ENCODE measurements around the gene SCAMP4.

Gene SCAMP4

GRCh38 chr19:1905110-1905862 lies at the start of gene SCAMP4, which contains the start of gene ADAT3:
Gene SCAMP4, plus strand, starts transcription at chr19:1905399. Its CDS starts 9,621 bp downstream, at chr19:1915020.
Gene ADAT3, plus strand, starts transcription at chr19:1905399. Its CDS starts 6,649 bp downstream, at chr19:1912048.
- peak; percentile 98 for DNase-seq (ENCODE audit: low read depth)

GRCh38 chr19:1855828-1856255 lies 49.4 kb upstream of the SCAMP4 start:
- no peak for DNase-seq (ENCODE audit: low read depth)

- DNase-seq (ENCODE audit: low read depth), result no peak
Observed at GRCh38 chr19:1856345-1856697, 48.9 kb upstream of the SCAMP4 start.

GRCh38 chr19:1856698-1857603 lies 48.2 kb upstream of the SCAMP4 start:
- peak; percentile 81 for DNase-seq (ENCODE audit: low read depth)

- DNase-seq (ENCODE audit: low read depth), result no peak
Observed at GRCh38 chr19:1857648-1858326, 47.4 kb upstream of the SCAMP4 start.

GRCh38 chr19:1858412-1859081 lies 46.7 kb upstream of the SCAMP4 start:
- DNase-seq (ENCODE audit: low read depth), result no peak

GRCh38 chr19:1859331-1859781 lies 45.8 kb upstream of the SCAMP4 start:
- no peak for DNase-seq (ENCODE audit: low read depth)

GRCh38 chr19:1860042-1860775 lies 45.0 kb upstream of the SCAMP4 start:
- peak; percentile 78 for DNase-seq (ENCODE audit: low read depth)

GRCh38 chr19:1860821-1861598 lies 44.2 kb upstream of the SCAMP4 start:
- no peak for DNase-seq (ENCODE audit: low read depth)

GRCh38 chr19:1861599-1862031 lies 43.6 kb upstream of the SCAMP4 start:
- no peak for DNase-seq (ENCODE audit: low read depth)

- DNase-seq (ENCODE audit: low read depth), result no peak
Observed at GRCh38 chr19:1862068-1862423, 43.2 kb upstream of the SCAMP4 start.

- DNase-seq (ENCODE audit: low read depth), result no peak
Observed at GRCh38 chr19:1862424-1863327, 42.5 kb upstream of the SCAMP4 start.

- DNase-seq (ENCODE audit: low read depth), result no peak
Observed at GRCh38 chr19:1863328-1863637, 41.9 kb upstream of the SCAMP4 start, which contains the start of gene KLF16. Gene KLF16, minus strand, starts transcription at chr19:1863579. Its CDS starts 82 bp downstream, at chr19:1863497.

- DNase-seq (ENCODE audit: low read depth), result peak; percentile 84
Observed at GRCh38 chr19:1863638-1864479, 41.3 kb upstream of the SCAMP4 start.

- DNase-seq (ENCODE audit: low read depth), result peak; percentile 41
Observed at GRCh38 chr19:1864480-1865171, 40.6 kb upstream of the SCAMP4 start.

- DNase-seq (ENCODE audit: low read depth), result no peak
Observed at GRCh38 chr19:1865172-1866010, 39.8 kb upstream of the SCAMP4 start.
